HEK293T (cell line): ENCODE measurements around the gene PFDN4.

Source experiments
- ELF4 ChIP-seq: fragments of 450-650 bp; IDR thresholded peaks from 2 replicates; pipeline ENCODE4 v1.6.1; 2017; ENCODE audit warnings: antibody characterized with exemption
- FOXA1 ChIP-seq: fragments of 450-650 bp; IDR thresholded peaks from 2 replicates; pipeline ENCODE4 v1.6.1; 2016; ENCODE audit warnings: mild to moderate bottlenecking
- FOXK2 ChIP-seq: fragments of 450-650 bp; IDR thresholded peaks from 2 replicates; pipeline ENCODE4 v1.6.1; 2016; ENCODE audit warnings: mild to moderate bottlenecking
- FOXM1 ChIP-seq: fragments of 450-650 bp; IDR thresholded peaks from 2 replicates; pipeline ENCODE4 v1.6.1; 2017; ENCODE audit warnings: mild to moderate bottlenecking, borderline replicate concordance
- LEF1 ChIP-seq: fragments of 450-650 bp; IDR thresholded peaks from 2 replicates; pipeline ENCODE4 v1.6.1; 2017; ENCODE audit warnings: mild to moderate bottlenecking, borderline replicate concordance
- PKNOX1 ChIP-seq: fragments of 450-650 bp; IDR thresholded peaks from 2 replicates; pipeline ENCODE4 v1.6.1; 2016
- SP1 ChIP-seq: fragments of 450-650 bp; IDR thresholded peaks from 2 replicates; pipeline ENCODE4 v1.6.1; 2017
- TARDBP ChIP-seq: fragments of 450-650 bp; IDR thresholded peaks from 2 replicates; pipeline ENCODE4 v1.6.1; 2016

GRCh38 chr20:54268941-54269340 lies 61.1 kb downstream of the PFDN4 start:
- no peak for TF ChIP-seq PKNOX1
- no peak for TF ChIP-seq FOXM1
- TF ChIP-seq SP1, result no peak
- TF ChIP-seq TARDBP, result no peak
- TF ChIP-seq FOXK2, result no peak
- TF ChIP-seq FOXA1, result no peak
- no peak for TF ChIP-seq ELF4
- TF ChIP-seq LEF1, result no peak
